Effector memory CD4-positive, alpha-beta T cell (primary cell): ENCODE data around the gene CMKLR1.

Source experiments
- DNase-seq, 3 donors: peaks; one replicate each; pipeline ENCODE4 v3.0.0-alpha.2; 2020
- H3K27ac ChIP-seq: 2 replicates; pipeline ENCODE4 v1.7.0; 2013; ENCODE audit warnings: mild to moderate bottlenecking, low read length, moderate library complexity; ENCODE audit not compliant: insufficient read depth, poor library complexity, severe bottlenecking
- H3K27me3 ChIP-seq: replicated peaks from 2 replicates; pipeline ENCODE4 v1.7.0; 2013; ENCODE audit warnings: mild to moderate bottlenecking, low read length; ENCODE audit not compliant: insufficient read depth, control insufficient read depth, poor library complexity, severe bottlenecking
- H3K36me3 ChIP-seq: 2 replicates; pipeline ENCODE4 v1.7.0; 2013; ENCODE audit warnings: mild to moderate bottlenecking, low read length, moderate library complexity; ENCODE audit not compliant: control insufficient read depth, insufficient read depth
- H3K4me1 ChIP-seq: 2 replicates; pipeline ENCODE4 v1.7.0; 2013; ENCODE audit warnings: low read length, mild to moderate bottlenecking; ENCODE audit not compliant: control insufficient read depth, insufficient read depth, poor library complexity, severe bottlenecking
- H3K4me3 ChIP-seq: 2 replicates; pipeline ENCODE4 v1.7.0; 2013; ENCODE audit warnings: low read length, low read depth, mild to moderate bottlenecking; ENCODE audit not compliant: insufficient read depth, poor library complexity, severe bottlenecking
- H3K9me3 ChIP-seq: 2 replicates; pipeline ENCODE4 v1.7.0; 2013; ENCODE audit warnings: mild to moderate bottlenecking, low read length, moderate library complexity; ENCODE audit not compliant: control insufficient read depth

Gene CMKLR1

GRCh38 chr12:108375986-108376663, 37.0 kb upstream of the CMKLR1 start:
- H3K4me1 ChIP-seq: no peaks in the 10 kb centered on the region
- H3K27me3 ChIP-seq: no peaks in the 10 kb centered on the region
- no peaks in the 10 kb centered on the region for H3K36me3 ChIP-seq
- H3K4me3 ChIP-seq: no peak overlapping the region
- no peak overlapping the region for H3K27ac ChIP-seq
- no peaks in the 10 kb centered on the region for H3K9me3 ChIP-seq
- no peak for DNase-seq

GRCh38 chr12:108374596-108375320, 35.6 kb upstream of the CMKLR1 start:
- Histone ChIP-seq H3K4me1 (no peaks in the 10 kb centered on the region), H3K27me3 (no peaks in the 10 kb centered on the region), H3K4me3 (no peak overlapping the region), H3K36me3 (no peaks in the 10 kb centered on the region), H3K9me3 (no peaks in the 10 kb centered on the region), H3K27ac (no peak overlapping the region)
- DNase-seq: no peak

GRCh38 chr12:108373111-108373510, 34.0 kb upstream of the CMKLR1 start:
- Histone ChIP-seq H3K4me3 (no peak overlapping the region), H3K36me3 (no peaks in the 10 kb centered on the region), H3K4me1 (no peaks in the 10 kb centered on the region), H3K27ac (no peak overlapping the region), H3K9me3 (no peaks in the 10 kb centered on the region), H3K27me3 (no peaks in the 10 kb centered on the region)
- DNase-seq: no peak

GRCh38 chr12:108371801-108372344, 32.8 kb upstream of the CMKLR1 start:
- no peak for DNase-seq
- H3K27me3 ChIP-seq: no peaks in the 10 kb centered on the region
- H3K4me1 ChIP-seq: no peaks in the 10 kb centered on the region
- no peak overlapping the region for H3K27ac ChIP-seq
- no peaks in the 10 kb centered on the region for H3K36me3 ChIP-seq
- no peak overlapping the region for H3K4me3 ChIP-seq
- H3K9me3 ChIP-seq: no peaks in the 10 kb centered on the region

- Histone ChIP-seq H3K4me1 (no peaks in the 10 kb centered on the region), H3K27ac (no peak overlapping the region), H3K27me3 (no peaks in the 10 kb centered on the region), H3K4me3 (no peak overlapping the region), H3K36me3 (no peaks in the 10 kb centered on the region), H3K9me3 (no peaks in the 10 kb centered on the region)
- DNase-seq: no peak
These were observed 31.3 kb upstream of the CMKLR1 start for GRCh38 chr12:108370415-108370814.

- H3K9me3 ChIP-seq: no peaks in the 10 kb centered on the region
- H3K36me3 ChIP-seq: no peaks in the 10 kb centered on the region
- H3K27me3 ChIP-seq: no peaks in the 10 kb centered on the region
- H3K4me3 ChIP-seq: no peak overlapping the region
- H3K4me1 ChIP-seq: no peaks in the 10 kb centered on the region
- DNase-seq: no peak
- no peak overlapping the region for H3K27ac ChIP-seq
These were observed 30.8 kb upstream of the CMKLR1 start for GRCh38 chr12:108369736-108370396.

- DNase-seq: no peak
- Histone ChIP-seq H3K27ac (no peak overlapping the region), H3K4me3 (no peak overlapping the region), H3K27me3 (no peaks in the 10 kb centered on the region), H3K9me3 (no peaks in the 10 kb centered on the region), H3K4me1 (no peaks in the 10 kb centered on the region), H3K36me3 (no peaks in the 10 kb centered on the region)
These were observed 29.0 kb upstream of the CMKLR1 start for GRCh38 chr12:108368089-108368488.

GRCh38 chr12:108367436-108367835, 28.3 kb upstream of the CMKLR1 start:
- no peak overlapping the region for H3K27ac ChIP-seq
- H3K36me3 ChIP-seq: no peaks in the 10 kb centered on the region
- H3K9me3 ChIP-seq: no peaks in the 10 kb centered on the region
- H3K27me3 ChIP-seq: no peaks in the 10 kb centered on the region
- H3K4me3 ChIP-seq: no peak overlapping the region
- DNase-seq: no peak
- H3K4me1 ChIP-seq: no peaks in the 10 kb centered on the region

GRCh38 chr12:108365324-108365723, 26.2 kb upstream of the CMKLR1 start:
- Histone ChIP-seq H3K9me3 (no peaks in the 10 kb centered on the region), H3K4me1 (no peaks in the 10 kb centered on the region), H3K36me3 (no peaks in the 10 kb centered on the region), H3K27ac (no peak overlapping the region), H3K27me3 (no peaks in the 10 kb centered on the region), H3K4me3 (no peak overlapping the region)
- no peak for DNase-seq

GRCh38 chr12:108364879-108365278, 25.8 kb upstream of the CMKLR1 start:
- Histone ChIP-seq H3K36me3 (no peaks in the 10 kb centered on the region), H3K9me3 (no peaks in the 10 kb centered on the region), H3K27me3 (no peaks in the 10 kb centered on the region), H3K4me1 (no peaks in the 10 kb centered on the region), H3K27ac (no peak overlapping the region), H3K4me3 (no peak overlapping the region)
- DNase-seq: no peak
